Thoracic aorta (tissue), 2 donors: ENCODE measurements around the gene DHRS7. TPM values are rescaled to one million over a fixed set of nuclear protein-coding genes. Genes with fewer than 3 reads are reported as not detected.
"Not testable (repeated sequence)": the region's sequence is repeated elsewhere in the genome, so short reads cannot be mapped to it uniquely, and the experiment has no call there.

Experiments
- ATAC-seq: fragments of 150-250 bp; one replicate; pipeline ENCODE4 v1.8.0; 2017; ENCODE audit warnings: low read depth; ENCODE audit not compliant: insufficient number of reproducible peaks, low FRiP score
- DNase-seq: peaks from one replicate; pipeline ENCODE4 v3.0.0-alpha.2; 2020; ENCODE audit warnings: low spot score
- H3K27ac ChIP-seq, 2 donors: fragments of 200-600 bp; sonication (generic); 1 replicate in 1 of 2; 2 replicates in 1 of 2; pipeline ENCODE4 v1.5.1; 2016; ENCODE audit warnings: mild to moderate bottlenecking in 2 of 2, moderate library complexity in 2 of 2
- H3K27me3 ChIP-seq: fragments of 200-600 bp; sonication (generic); replicated peaks from 2 replicates; pipeline ENCODE4 v1.6.0; 2016; ENCODE audit warnings: mild to moderate bottlenecking; ENCODE audit not compliant: insufficient read depth
- H3K36me3 ChIP-seq: fragments of 200-600 bp; sonication (generic); one replicate; pipeline ENCODE4 v1.5.1; 2016
- H3K4me1 ChIP-seq, 2 donors: fragments of 200-600 bp; sonication (generic); 1 replicate in 1 of 2; 2 replicates in 1 of 2; pipeline versions ENCODE4 v1.5.1 to v1.6.0; 2016; ENCODE audit warnings: low read depth in 2 of 2, mild to moderate bottlenecking in 1 of 2; ENCODE audit not compliant: control insufficient read depth in 1 of 2
- H3K4me3 ChIP-seq: fragments of 200-600 bp; sonication (generic); 2 replicates; pipeline ENCODE4 v1.5.1; 2016; ENCODE audit warnings: mild to moderate bottlenecking
- H3K9me3 ChIP-seq: fragments of 200-600 bp; sonication (generic); 2 replicates; pipeline ENCODE4 v1.5.1; 2016
- CTCF ChIP-seq: fragments of 200-600 bp; sonication (generic); IDR thresholded peaks from one replicate; pipeline ENCODE4 v1.5.1; 2019; ENCODE audit warnings: antibody characterized with exemption
- total RNA-seq, 2 donors: library from RNA; depleted of rRNA; stranded (reverse); fragments of >200 nt; gene quantifications; one replicate each; pipeline versions ENCODE4 v1.1.0 to v1.2.3, GENCODE V29; 2016

DHRS7 gene
- total RNA-seq, 2 donors from 2014 or later, result 74.2 to 117 TPM

- H3K27me3 ChIP-seq, result no peaks in the 10 kb centered on the region
- H3K36me3 ChIP-seq, result no peaks in the 10 kb centered on the region
- H3K27ac ChIP-seq, result no peak overlapping the region
- no peak overlapping the region for H3K4me3 ChIP-seq
- TF ChIP-seq CTCF, result no peak
- H3K4me1 ChIP-seq, result peaks cover 0 to 6% of the 10 kb centered on the region in 2 donors
- ATAC-seq, result no peak
- no peak for DNase-seq
- H3K9me3 ChIP-seq, result no peaks in the 10 kb centered on the region
Observed at GRCh38 chr14:60111732-60112131, 53.5 kb downstream of the DHRS7 start.

GRCh38 chr14:60107477-60107876 lies 57.7 kb downstream of the DHRS7 start:
- Histone ChIP-seq H3K36me3 (no peaks in the 10 kb centered on the region), H3K9me3 (no peaks in the 10 kb centered on the region), H3K4me1 (peaks cover 9 to 14% of the 10 kb centered on the region in 2 donors), H3K27ac (no peak overlapping the region), H3K4me3 (no peak overlapping the region), H3K27me3 (no peaks in the 10 kb centered on the region)
- no peak for TF ChIP-seq CTCF
- ATAC-seq (no peak), DNase-seq (no peak)

GRCh38 chr14:60106339-60106738 lies 58.9 kb downstream of the DHRS7 start:
- TF ChIP-seq CTCF, result no peak
- Histone ChIP-seq H3K9me3 (no peaks in the 10 kb centered on the region), H3K4me1 (peaks cover 11 to 16% of the 10 kb centered on the region in 2 donors), H3K27ac (no peak overlapping the region), H3K36me3 (no peaks in the 10 kb centered on the region), H3K4me3 (no peak overlapping the region), H3K27me3 (no peaks in the 10 kb centered on the region)
- no peak for DNase-seq
- no peak for ATAC-seq

GRCh38 chr14:60102389-60102788 lies 62.8 kb downstream of the DHRS7 start:
- Histone ChIP-seq H3K27ac (no peak overlapping the region), H3K9me3 (no peaks in the 10 kb centered on the region), H3K4me1 (peaks cover 5 to 16% of the 10 kb centered on the region in 2 donors), H3K4me3 (no peak overlapping the region), H3K27me3 (no peaks in the 10 kb centered on the region), H3K36me3 (no peaks in the 10 kb centered on the region)
- no peak for TF ChIP-seq CTCF
- ATAC-seq (no peak), DNase-seq (no peak)

- no peak for DNase-seq
- Histone ChIP-seq H3K27ac (no peak overlapping the region), H3K36me3 (no peaks in the 10 kb centered on the region), H3K4me1 (peaks cover 5 to 16% of the 10 kb centered on the region in 2 donors), H3K4me3 (no peak overlapping the region), H3K27me3 (no peaks in the 10 kb centered on the region), H3K9me3 (no peaks in the 10 kb centered on the region)
- no peak for TF ChIP-seq CTCF
- no peak for ATAC-seq
Observed at GRCh38 chr14:60101786-60102185, 63.4 kb downstream of the DHRS7 start.

- not testable (repeated sequence) for ATAC-seq, H3K36me3 ChIP-seq, H3K9me3 ChIP-seq, H3K27me3 ChIP-seq, H3K4me3 ChIP-seq, DNase-seq, H3K27ac ChIP-seq
- peaks cover 12 to 15% of the 10 kb centered on the region in 2 donors for H3K4me1 ChIP-seq
Observed at GRCh38 chr14:60099855-60100254, 65.3 kb downstream of the DHRS7 start.
